GM21723 (cell line): ENCODE data around the gene LAMA2.

Experiments
- ATAC-seq: cut with Tn5 transposase; IDR thresholded peaks from one replicate; pipeline ENCODE4 v1.9.1; 2021; ENCODE audit warnings: mild to moderate bottlenecking, moderate library complexity; ENCODE audit not compliant: unreplicated experiment

Gene LAMA2

GRCh38 chr6:129344379-129344778 is 461.4 kb downstream of the LAMA2 start:
- no peak for ATAC-seq

- no peak for ATAC-seq
These were observed 463.0 kb downstream of the LAMA2 start for GRCh38 chr6:129345890-129346289.

DNA sequence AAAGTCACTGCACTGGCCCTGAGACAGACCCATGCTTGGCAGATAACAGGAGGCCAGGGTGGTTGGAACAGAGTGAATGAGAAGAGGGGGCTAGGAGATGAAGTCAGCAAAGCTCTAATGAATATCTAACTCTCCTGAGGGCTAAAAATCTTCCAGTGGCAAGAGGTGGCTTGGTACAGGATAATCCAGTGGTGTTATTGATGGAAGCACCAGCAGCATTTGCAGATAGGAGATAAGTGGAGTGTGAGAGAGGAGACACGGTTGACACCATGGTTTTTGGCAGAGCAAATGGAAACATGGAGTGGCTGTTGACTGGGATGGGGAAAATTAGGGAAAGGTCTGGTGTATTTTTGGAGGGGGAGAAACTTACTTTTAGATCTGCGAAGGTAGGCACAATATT is 464.0 kb downstream of the LAMA2 start:
- no peak for ATAC-seq

- ATAC-seq: no peak
These were observed 467.3 kb downstream of the LAMA2 start for GRCh38 chr6:129350278-129350677.

GRCh38 chr6:129351807-129352206 is 468.9 kb downstream of the LAMA2 start:
- ATAC-seq: no peak

GRCh38 chr6:129353067-129353466 is 470.1 kb downstream of the LAMA2 start:
- ATAC-seq: no peak

GRCh38 chr6:129356129-129356528 is 473.2 kb downstream of the LAMA2 start:
- no peak for ATAC-seq

GRCh38 chr6:129359811-129360681 is 477.1 kb downstream of the LAMA2 start:
- no peak for ATAC-seq

DNA sequence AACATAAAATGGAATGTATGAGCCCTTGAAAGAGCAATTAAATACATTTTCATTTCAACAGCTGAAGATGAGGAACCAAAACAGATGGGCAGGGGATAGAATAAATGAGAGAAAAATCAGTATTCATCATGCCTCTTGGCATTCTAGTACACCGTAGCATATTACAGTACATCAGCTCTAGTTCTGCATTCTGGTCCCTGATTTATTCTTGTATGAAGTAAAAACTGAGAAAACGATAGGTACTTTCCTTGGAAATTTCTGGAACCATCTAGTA is 477.7 kb downstream of the LAMA2 start:
- no peak for ATAC-seq

DNA sequence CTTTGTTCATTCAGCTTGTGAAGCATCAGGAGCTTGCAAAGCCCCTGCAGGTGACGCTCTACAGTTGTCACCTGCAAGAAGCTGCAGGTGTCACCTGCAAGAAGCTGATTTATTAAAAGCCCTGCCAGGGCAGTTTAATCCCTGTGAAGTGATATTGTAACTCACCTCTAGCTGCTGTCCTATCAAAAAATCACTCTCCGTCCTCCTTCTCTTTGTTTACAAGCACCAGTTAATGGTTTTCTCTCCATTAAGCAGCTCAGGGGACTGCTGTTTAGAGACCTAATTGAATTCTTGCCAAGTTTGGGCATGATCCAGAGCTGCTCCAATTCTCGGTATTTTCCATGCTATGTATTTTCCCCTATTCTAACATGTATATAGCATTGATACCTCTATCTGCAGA is 481.1 kb downstream of the LAMA2 start:
- no peak for ATAC-seq

GRCh38 chr6:129364767-129365166 is 481.8 kb downstream of the LAMA2 start:
- no peak for ATAC-seq

DNA sequence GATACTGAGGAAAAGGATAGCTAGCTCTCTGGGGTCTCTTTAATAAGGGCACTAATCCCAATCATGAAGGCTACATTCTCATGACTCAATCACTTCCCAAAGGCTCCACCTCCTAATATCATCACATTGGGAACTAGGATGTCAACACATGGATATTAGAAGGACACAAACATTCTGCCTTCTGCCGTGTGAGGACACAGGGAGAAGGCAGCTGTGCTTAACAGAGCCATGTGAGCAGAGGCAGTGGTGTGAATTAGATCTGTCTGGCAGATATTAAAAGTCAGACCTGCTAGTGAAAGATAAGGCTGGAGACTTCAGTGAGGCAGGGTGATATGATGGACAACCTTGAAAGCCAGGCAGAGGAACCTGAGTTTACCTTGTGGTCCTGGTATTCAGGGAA is 485.1 kb downstream of the LAMA2 start:
- no peak for ATAC-seq

DNA sequence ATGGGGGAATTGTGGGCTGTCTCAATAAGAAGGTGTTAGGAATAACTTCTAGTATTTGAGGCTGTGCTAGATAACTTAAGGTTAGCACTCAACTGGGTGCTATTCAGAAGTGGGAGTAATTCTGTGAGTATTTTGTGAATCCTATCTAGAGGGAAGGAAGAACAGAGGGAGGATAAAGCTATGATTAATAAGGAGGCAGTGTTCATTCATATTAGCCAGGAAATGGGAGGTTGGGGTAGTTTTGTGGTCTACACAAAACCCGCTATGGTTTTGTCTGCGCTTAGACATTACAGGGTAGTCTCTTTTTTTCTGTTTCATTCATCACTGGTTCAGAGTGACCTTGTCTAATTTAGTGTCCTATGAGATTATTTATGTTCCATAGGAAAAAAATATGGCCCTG is 486.0 kb downstream of the LAMA2 start:
- no peak for ATAC-seq

- ATAC-seq: no peak
These were observed 486.8 kb downstream of the LAMA2 start for GRCh38 chr6:129369737-129370136.

GRCh38 chr6:129370268-129370916 is 487.5 kb downstream of the LAMA2 start:
- peak; percentile 67 for ATAC-seq

GRCh38 chr6:129381885-129382284 is 498.9 kb downstream of the LAMA2 start:
- no peak for ATAC-seq

GRCh38 chr6:129382916-129383315 is 500.0 kb downstream of the LAMA2 start:
- ATAC-seq: no peak

GRCh38 chr6:129385117-129385516 is 502.2 kb downstream of the LAMA2 start:
- ATAC-seq: no peak

DNA sequence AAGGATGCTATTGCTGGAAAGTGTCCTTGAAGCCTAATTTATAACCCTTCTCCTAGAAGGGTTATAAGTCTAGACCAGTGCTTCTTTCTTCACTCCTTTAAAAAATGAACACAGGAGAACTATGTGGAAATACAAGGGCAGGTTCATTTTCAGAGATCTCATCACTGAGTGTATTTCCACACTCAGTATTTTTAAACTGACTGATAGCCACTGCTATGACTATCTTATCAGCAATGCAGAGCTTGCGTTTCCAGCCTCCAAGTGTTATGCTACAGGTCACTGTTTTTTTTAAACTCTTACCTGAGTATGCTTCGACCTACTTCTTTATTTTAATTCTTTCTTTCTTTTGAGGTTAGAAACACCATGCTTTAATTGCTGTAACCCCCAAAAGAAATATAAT is 508.0 kb downstream of the LAMA2 start:
- ATAC-seq: no peak

DNA sequence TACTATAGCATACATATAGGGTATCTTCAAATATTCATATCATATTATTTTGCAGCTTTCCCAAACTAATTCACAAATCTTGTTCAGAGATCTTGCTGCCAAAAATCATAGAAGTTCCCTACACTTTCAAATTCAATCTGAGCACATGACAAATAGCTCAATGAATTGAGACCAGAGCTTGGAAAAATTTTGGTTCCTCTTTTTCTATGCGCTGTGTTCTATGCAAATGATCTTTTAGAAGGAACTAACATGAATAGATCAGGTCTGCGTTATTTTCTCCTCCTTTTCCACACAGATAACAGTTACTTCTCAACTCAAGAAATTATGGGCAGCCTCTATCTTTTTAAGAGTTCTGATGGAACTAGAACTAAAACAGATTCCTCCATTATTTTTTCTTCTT is 510.7 kb downstream of the LAMA2 start:
- ATAC-seq: peak; percentile 63

DNA sequence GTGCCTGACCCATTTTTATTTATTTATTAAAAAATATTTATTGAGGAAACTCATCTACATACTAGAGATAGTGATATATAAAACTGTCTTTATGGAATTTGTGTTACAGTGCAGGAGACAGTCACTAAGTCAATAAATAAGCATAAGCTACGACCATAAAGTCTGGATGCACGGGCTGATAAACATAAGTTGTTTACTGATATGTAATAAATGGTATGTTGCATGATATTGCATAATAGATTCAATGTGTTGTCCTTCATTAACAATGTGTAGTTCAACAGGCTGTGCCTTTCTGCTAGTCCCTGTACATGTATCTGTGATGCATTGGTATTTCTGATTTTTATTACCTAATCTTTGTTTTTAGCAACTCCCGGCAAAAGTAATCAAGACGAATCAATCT is 515.8 kb downstream of the LAMA2 start:
- ATAC-seq: no peak

DNA sequence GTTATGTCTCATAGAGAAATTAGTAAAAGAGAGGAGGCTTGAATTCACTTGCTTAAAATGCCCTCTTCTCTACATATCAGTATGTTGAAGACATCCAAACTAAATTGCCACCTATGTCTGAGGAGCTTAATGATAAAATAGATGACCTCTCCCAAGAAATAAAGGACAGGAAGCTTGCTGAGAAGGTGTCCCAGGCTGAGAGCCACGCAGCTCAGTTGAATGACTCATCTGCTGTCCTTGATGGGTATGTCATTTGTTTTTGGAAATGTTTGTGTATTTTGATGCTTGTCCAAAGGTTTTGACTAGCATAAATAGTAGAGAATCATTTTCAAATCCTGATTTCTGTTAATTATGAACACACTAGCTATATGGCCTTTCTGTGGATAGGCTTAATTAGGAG is 519.3 kb downstream of the LAMA2 start:
- ATAC-seq: no peak

DNA sequence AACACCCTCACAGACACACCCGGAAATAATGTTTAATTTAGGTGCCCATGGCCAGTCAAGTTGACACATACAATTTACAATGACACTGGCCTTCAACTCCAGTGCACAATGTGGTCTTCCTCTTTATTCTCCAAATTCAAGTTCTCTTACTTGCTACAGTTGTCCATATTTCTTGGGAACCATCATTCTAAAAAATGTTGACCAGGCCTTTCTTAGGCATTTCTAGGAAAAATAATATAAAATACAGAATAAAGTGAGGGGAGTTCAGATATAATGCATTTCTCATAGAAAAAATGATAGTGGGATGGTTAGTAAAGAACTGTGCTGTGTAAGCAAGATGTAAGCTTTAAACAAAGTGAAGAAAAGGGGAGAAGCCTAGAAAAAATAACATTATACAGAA is 528.2 kb downstream of the LAMA2 start:
- no peak for ATAC-seq
